Measurements from ENCODE around the gene SPNS2. TPM values are rescaled to one million over a fixed set of nuclear protein-coding genes. Genes with fewer than 3 reads are reported as not detected.
"Not testable (repeated sequence)": the region's sequence is repeated elsewhere in the genome, so short reads cannot be mapped to it uniquely, and the experiment has no call there.

Gene SPNS2
- total RNA-seq, 1 experiment from 2014 or later: 33.8 TPM

- no TSS peak for BruUV-seq (replicated peaks)
- no peaks in the 10 kb centered on the region for H3F3A ChIP-seq (ENCODE audit: insufficient read depth, low read depth)
- no peak for DNase-seq
- TF ChIP-seq EZH2 (IDR thresholded peaks at IDR 0.05; ENCODE audit: low read depth) (no peak), CTCF (conservative IDR thresholded peaks at IDR 0.05) (no peak)
- no peaks in the 10 kb centered on the region for H3K36me3 ChIP-seq (ENCODE audit: low read depth)
- intact Hi-C loops (cut with micrococcal nuclease; ENCODE audit: unreplicated experiment): no loop called here
- CTCF ChIA-PET: interaction anchor here (0.7 kb wide), 1 partner anchor 22 kb away, joined by 4 read pairs; no protein-coding TSS in a partner anchor
- no peak overlapping the region for H3K4me2 ChIP-seq
- no peak overlapping the region for H3K27ac ChIP-seq
- H3K79me2 ChIP-seq (ENCODE audit: low read depth): no peaks in the 10 kb centered on the region
- POLR2A ChIA-PET (ENCODE audit: unreplicated experiment): interaction anchor here (0.6 kb wide), 1 partner anchor 23 kb away, joined by 8 read pairs; no protein-coding TSS in a partner anchor
- no peak overlapping the region for H3K4me3 ChIP-seq
- H3K9me2 ChIP-seq (ENCODE audit: insufficient read depth): no peaks in the 10 kb centered on the region
- H3K27me3 ChIP-seq (ENCODE audit: insufficient read depth, low read depth): peaks cover 8% of the 10 kb centered on the region
- no peaks in the 10 kb centered on the region for H3K4me1 ChIP-seq (replicated peaks; ENCODE audit: insufficient read depth)
- H3K9me3 ChIP-seq (ENCODE audit: insufficient read depth, low read depth): no peaks in the 10 kb centered on the region
- no peaks in the 10 kb centered on the region; the same call in 1 of the 2 replicates for H4K20me1 ChIP-seq (ENCODE audit: insufficient read depth)
- no peak overlapping the region for H2AFZ ChIP-seq
These were observed 78.8 kb downstream of the SPNS2 start for GRCh38 chr17:4577386-4577993.

GRCh38 chr17:4578349-4578748, 79.7 kb downstream of the SPNS2 start:
- ChIA-PET POLR2A (ENCODE audit: unreplicated experiment) (interaction anchor here (0.6 kb wide), 1 partner anchor 22 kb away, joined by 8 read pairs; no protein-coding TSS in a partner anchor), CTCF (interaction anchor here (0.7 kb wide), 1 partner anchor 23 kb away, joined by 4 read pairs; no protein-coding TSS in a partner anchor)
- H3K4me3 ChIP-seq; H3K27ac ChIP-seq; H3K9me3 ChIP-seq (ENCODE audit: insufficient read depth, low read depth); H3K36me3 ChIP-seq (ENCODE audit: low read depth); intact Hi-C loops (cut with micrococcal nuclease; ENCODE audit: unreplicated experiment); H4K20me1 ChIP-seq (ENCODE audit: insufficient read depth); H2AFZ ChIP-seq; H3K4me1 ChIP-seq (replicated peaks; ENCODE audit: insufficient read depth); H3F3A ChIP-seq (ENCODE audit: insufficient read depth, low read depth); H3K4me2 ChIP-seq; H3K79me2 ChIP-seq (ENCODE audit: low read depth); BruUV-seq (replicated peaks); DNase-seq; H3K9me2 ChIP-seq (ENCODE audit: insufficient read depth): not testable (repeated sequence)
- H3K27me3 ChIP-seq (ENCODE audit: insufficient read depth, low read depth): peaks cover 16% of the 10 kb centered on the region

GRCh38 chr17:4579678-4580077, 81.0 kb downstream of the SPNS2 start:
- intact Hi-C loops (cut with micrococcal nuclease; ENCODE audit: unreplicated experiment): no loop called here
- ChIA-PET POLR2A (ENCODE audit: unreplicated experiment) (no interaction called here), CTCF (no interaction called here)
- Histone ChIP-seq H3F3A (ENCODE audit: insufficient read depth, low read depth) (no peaks in the 10 kb centered on the region), H2AFZ (no peak overlapping the region), H3K9me3 (ENCODE audit: insufficient read depth, low read depth) (no peaks in the 10 kb centered on the region), H3K27ac (no peak overlapping the region), H3K79me2 (ENCODE audit: low read depth) (no peaks in the 10 kb centered on the region), H3K9me2 (ENCODE audit: insufficient read depth) (no peaks in the 10 kb centered on the region), H3K27me3 (ENCODE audit: insufficient read depth, low read depth) (peaks cover 25% of the 10 kb centered on the region), H3K4me3 (no peak overlapping the region), H3K4me2 (no peak overlapping the region), H3K36me3 (ENCODE audit: low read depth) (no peaks in the 10 kb centered on the region), H4K20me1 (ENCODE audit: insufficient read depth) (no peaks in the 10 kb centered on the region; the same call in 1 of the 2 replicates), H3K4me1 (replicated peaks; ENCODE audit: insufficient read depth) (no peaks in the 10 kb centered on the region)
- BruUV-seq (replicated peaks): no TSS peak
- DNase-seq: no peak
- TF ChIP-seq CTCF (conservative IDR thresholded peaks at IDR 0.05): no peak
- TF ChIP-seq EZH2 (IDR thresholded peaks at IDR 0.05; ENCODE audit: low read depth): no peak

- POLR2A ChIA-PET (ENCODE audit: unreplicated experiment): no interaction called here
These were observed 81.6 kb downstream of the SPNS2 start for GRCh38 chr17:4580291-4580690.

More at GRCh38 chr17:4580291-4580690, 81.6 kb downstream of the SPNS2 start:
- Histone ChIP-seq H3K36me3 (ENCODE audit: low read depth) (no peaks in the 10 kb centered on the region), H4K20me1 (ENCODE audit: insufficient read depth) (no peaks in the 10 kb centered on the region; the same call in 1 of the 2 replicates), H2AFZ (no peak overlapping the region), H3K79me2 (ENCODE audit: low read depth) (no peaks in the 10 kb centered on the region), H3K4me2 (no peak overlapping the region), H3K9me2 (ENCODE audit: insufficient read depth) (no peaks in the 10 kb centered on the region), H3F3A (ENCODE audit: insufficient read depth, low read depth) (no peaks in the 10 kb centered on the region), H3K4me1 (replicated peaks; ENCODE audit: insufficient read depth) (no peaks in the 10 kb centered on the region), H3K4me3 (no peak overlapping the region), H3K27ac (no peak overlapping the region), H3K27me3 (ENCODE audit: insufficient read depth, low read depth) (peaks cover 29% of the 10 kb centered on the region), H3K9me3 (ENCODE audit: insufficient read depth, low read depth) (no peaks in the 10 kb centered on the region)
- no TSS peak for BruUV-seq (replicated peaks)
- TF ChIP-seq EZH2 (IDR thresholded peaks at IDR 0.05; ENCODE audit: low read depth): no peak
- no peak for TF ChIP-seq CTCF (conservative IDR thresholded peaks at IDR 0.05)
- DNase-seq: no peak
- CTCF ChIA-PET: no interaction called here
- intact Hi-C loops (cut with micrococcal nuclease; ENCODE audit: unreplicated experiment): no loop called here

Data from PC-9 (cell line).